Measurements from ENCODE around the gene MEIOSIN.
"Not testable (repeated sequence)": the region's sequence is repeated elsewhere in the genome, so short reads cannot be mapped to it uniquely, and the experiment has no call there.

Gene MEIOSIN

GRCh38 chr19:45780146-45780447 is 46.9 kb downstream of the MEIOSIN start:
- DNase-seq (ENCODE audit: low read depth), result no peak

- no peak for DNase-seq (ENCODE audit: low read depth)
Observed at GRCh38 chr19:45780448-45781213, 47.4 kb downstream of the MEIOSIN start.

- no peak for DNase-seq (ENCODE audit: low read depth)
Observed at GRCh38 chr19:45781214-45782161, 48.2 kb downstream of the MEIOSIN start.

- no peak for DNase-seq (ENCODE audit: low read depth)
Observed at GRCh38 chr19:45782162-45782691, 49.0 kb downstream of the MEIOSIN start, which contains the start of gene DMPK. DMPK (minus strand) TSS chr19:45782490; CDS start chr19:45782352, 138 bp downstream.

- DNase-seq (ENCODE audit: low read depth), result no peak
Observed at GRCh38 chr19:45782820-45783785, 49.9 kb downstream of the MEIOSIN start.

GRCh38 chr19:45784096-45784495 is 50.9 kb downstream of the MEIOSIN start:
- no peak for DNase-seq (ENCODE audit: low read depth)

DNA sequence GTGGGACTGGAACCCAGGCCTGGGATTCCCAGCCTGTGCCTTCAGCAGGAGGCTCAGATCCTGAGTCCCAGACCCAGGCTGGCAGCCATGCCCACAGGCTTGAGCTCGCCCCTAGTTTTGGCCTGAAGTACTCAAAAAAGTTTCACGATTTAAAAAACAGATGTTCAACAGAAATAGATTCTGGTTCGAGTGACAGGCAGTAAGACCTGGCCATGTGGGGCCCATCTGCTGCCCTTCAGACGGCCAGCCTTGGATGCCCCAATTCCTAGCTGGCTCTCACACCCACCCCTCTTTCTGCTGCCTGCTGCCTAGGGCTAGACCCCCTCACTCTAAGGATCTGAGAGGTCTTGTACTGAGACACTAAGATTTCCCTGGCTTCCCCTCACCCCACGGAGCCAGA is 51.9 kb downstream of the MEIOSIN start:
- no peak for DNase-seq (ENCODE audit: low read depth)

GRCh38 chr19:45785781-45786532 is 52.7 kb downstream of the MEIOSIN start:
- no peak for DNase-seq (ENCODE audit: low read depth)

DNA sequence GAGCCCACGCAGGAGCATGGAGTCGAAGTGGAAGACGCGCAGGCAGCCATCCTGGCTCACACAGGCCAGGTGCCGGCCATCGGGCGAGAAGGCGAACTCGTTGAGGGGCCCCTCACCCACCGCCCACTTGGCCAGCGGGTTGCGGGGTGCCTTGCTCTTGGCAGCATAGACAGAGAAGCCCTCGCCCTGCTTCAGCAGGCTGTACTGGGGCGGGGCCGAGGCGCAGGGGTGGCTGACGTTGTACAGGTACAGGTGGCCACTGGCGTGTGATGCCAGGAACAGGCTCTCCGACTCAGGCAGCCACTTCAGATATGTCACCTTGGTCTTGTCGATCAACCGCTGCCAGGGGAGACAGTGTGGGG is 53.3 kb downstream of the MEIOSIN start:
- no peak for DNase-seq (ENCODE audit: low read depth)

- no peak for DNase-seq (ENCODE audit: low read depth)
Observed at GRCh38 chr19:45789035-45789786, 56.0 kb downstream of the MEIOSIN start.

GRCh38 chr19:45790942-45791341 is 57.7 kb downstream of the MEIOSIN start:
- DNase-seq (ENCODE audit: low read depth), result no peak

- DNase-seq (ENCODE audit: low read depth), result no peak
Observed at GRCh38 chr19:45791744-45792469, 58.7 kb downstream of the MEIOSIN start.

GRCh38 chr19:45792470-45793177 is 59.4 kb downstream of the MEIOSIN start, which contains the start of gene DMWD:
DMWD (minus strand) TSS chr19:45792845; CDS start chr19:45792756, 89 bp downstream.
- peak; percentile 100 for DNase-seq (ENCODE audit: low read depth)

DNA sequence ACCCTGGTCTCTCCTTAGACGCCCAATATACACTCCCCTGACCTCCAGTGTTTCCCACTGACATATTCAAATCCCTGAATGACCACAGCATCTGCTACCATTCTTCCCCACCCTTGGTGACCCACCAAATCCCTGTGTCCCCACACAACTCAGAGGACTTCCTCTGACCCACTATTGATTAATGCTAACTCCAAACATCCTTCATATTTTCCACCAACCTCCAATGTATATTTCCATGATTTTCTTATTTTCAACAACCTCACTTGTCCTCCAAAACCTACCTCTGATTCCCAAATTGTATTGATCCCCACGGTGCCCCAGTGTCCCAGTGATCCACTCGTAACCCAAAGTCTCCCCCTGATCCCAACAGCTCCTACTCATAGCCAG is 59.9 kb downstream of the MEIOSIN start:
- DNase-seq (ENCODE audit: low read depth), result no peak

DNA sequence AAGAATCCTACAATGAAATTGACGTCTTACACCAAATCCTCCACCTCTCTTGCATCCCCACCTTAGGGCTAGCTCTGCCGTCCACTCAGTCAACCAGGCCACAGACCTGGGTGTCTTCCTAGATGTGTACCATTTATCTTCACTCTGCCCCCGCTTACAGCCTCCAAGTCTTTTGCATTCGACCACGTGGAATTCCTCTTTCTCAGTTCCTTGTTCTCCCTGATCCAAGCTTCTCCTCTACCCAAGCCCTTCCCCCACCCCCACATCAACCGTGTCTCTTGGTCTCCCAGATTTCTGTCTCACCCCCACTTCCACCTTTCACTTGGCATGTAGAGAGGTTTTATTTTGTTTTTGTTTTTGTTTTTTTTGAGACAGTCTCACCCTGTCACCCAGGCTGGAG is 60.6 kb downstream of the MEIOSIN start:
- no peak for DNase-seq (ENCODE audit: low read depth)

DNA sequence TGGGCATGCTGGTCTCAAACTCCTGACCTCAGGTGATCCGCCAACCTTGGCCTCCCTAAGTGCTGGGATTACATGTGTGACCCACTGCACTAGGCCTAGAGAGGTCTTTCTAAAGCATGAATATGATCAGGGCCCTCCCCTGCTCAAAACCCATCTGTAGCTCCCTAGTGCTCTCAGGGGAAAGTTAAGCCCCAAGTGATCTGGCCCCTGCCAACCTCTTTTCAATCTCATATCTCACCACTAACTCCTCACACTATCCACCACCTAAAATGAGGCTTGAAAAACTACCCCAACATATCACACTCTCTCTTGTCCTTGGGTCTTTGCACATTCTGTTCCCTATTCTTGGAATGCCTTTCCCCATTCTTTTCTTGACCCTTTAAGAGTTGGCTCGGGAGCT is 61.4 kb downstream of the MEIOSIN start:
- no peak for DNase-seq (ENCODE audit: low read depth)

GRCh38 chr19:45798995-45799517 is 65.8 kb downstream of the MEIOSIN start:
- peak; percentile 46 for DNase-seq (ENCODE audit: low read depth)

GRCh38 chr19:45799541-45799940 is 66.3 kb downstream of the MEIOSIN start:
- not testable (repeated sequence) for DNase-seq (ENCODE audit: low read depth)
